Suprapubic skin (tissue), 4 donors: Measurements from ENCODE around the gene HDGFL3.

Experiments used
- EP300 ChIP-seq: sonication (generic); formaldehyde crosslinking; IDR thresholded peaks from one replicate; pipeline ENCODE4 v1.6.1; 2017; ENCODE audit warnings: antibody characterized with exemption
- POLR2A ChIP-seq, 2 donors: fragments of 450-650 bp; IDR thresholded peaks; one replicate each; pipeline ENCODE4 v1.6.1; 2017; ENCODE audit warnings: antibody characterized with exemption in 2 of 2, mild to moderate bottlenecking in 2 of 2, moderate library complexity in 2 of 2
- POLR2AphosphoS5 ChIP-seq, 3 donors: sonication (generic); formaldehyde crosslinking; IDR thresholded peaks; one replicate each; pipeline ENCODE4 v1.6.1; 2017; ENCODE audit warnings: antibody characterized with exemption in 3 of 3
- TF ChIP-seq, protein P1 (sequence below), 2 donors: fragments of 200-600 bp in 1 of 2; fragments of 450-650 bp in 1 of 2; sonication (generic) in 1 of 2; IDR thresholded peaks; one replicate each; pipeline ENCODE4 v1.5.1; 2016 to 2019; ENCODE audit warnings: antibody characterized with exemption in 2 of 2, mild to moderate bottlenecking in 1 of 2, moderate library complexity in 1 of 2

DNA sequence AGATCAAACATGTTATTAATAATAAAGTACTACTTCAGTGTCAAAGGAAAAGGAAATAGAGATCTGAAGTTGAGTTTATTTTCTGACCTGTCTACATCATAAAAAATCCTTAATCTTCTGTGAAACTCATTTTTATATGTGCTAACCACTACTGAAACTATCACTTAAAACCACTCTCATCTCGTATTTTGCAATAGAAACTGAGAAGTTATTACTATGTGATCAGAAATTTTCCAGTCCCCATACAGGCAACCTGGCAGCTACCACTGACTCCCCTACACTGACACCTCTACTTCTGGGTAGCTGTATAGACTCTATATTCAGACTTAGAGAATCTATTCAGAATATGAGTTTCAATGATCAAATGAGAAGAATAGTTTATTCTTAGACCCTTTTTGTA, 8.3 kb downstream of the HDGFL3 start:
- TF ChIP-seq, protein P1, sequence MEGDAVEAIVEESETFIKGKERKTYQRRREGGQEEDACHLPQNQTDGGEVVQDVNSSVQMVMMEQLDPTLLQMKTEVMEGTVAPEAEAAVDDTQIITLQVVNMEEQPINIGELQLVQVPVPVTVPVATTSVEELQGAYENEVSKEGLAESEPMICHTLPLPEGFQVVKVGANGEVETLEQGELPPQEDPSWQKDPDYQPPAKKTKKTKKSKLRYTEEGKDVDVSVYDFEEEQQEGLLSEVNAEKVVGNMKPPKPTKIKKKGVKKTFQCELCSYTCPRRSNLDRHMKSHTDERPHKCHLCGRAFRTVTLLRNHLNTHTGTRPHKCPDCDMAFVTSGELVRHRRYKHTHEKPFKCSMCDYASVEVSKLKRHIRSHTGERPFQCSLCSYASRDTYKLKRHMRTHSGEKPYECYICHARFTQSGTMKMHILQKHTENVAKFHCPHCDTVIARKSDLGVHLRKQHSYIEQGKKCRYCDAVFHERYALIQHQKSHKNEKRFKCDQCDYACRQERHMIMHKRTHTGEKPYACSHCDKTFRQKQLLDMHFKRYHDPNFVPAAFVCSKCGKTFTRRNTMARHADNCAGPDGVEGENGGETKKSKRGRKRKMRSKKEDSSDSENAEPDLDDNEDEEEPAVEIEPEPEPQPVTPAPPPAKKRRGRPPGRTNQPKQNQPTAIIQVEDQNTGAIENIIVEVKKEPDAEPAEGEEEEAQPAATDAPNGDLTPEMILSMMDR (IDR thresholded peaks at IDR 0.05): no peak
- no peak for TF ChIP-seq POLR2AphosphoS5 (IDR thresholded peaks at IDR 0.05)
- no peak for TF ChIP-seq POLR2A (IDR thresholded peaks at IDR 0.05)
- no peak for TF ChIP-seq EP300
